NCI-H1436 treated with DMSO at 0.1 percent for 48 hours (cell line): Measurements from ENCODE around the gene ANKLE1.

Experiments
- DNase-seq: peaks from one replicate; lab custom pipeline; 2025; lab: John Stamatoyannopoulos, UW

Gene ANKLE1

GRCh38 chr19:17281391-17282304 lies at the start of gene ANKLE1:
TSS of gene ANKLE1 (plus strand) at chr19:17281901. CDS start at chr19:17281921, 20 bp downstream.
- DNase-seq: no peak

- no peak for DNase-seq
Observed at GRCh38 chr19:17232258-17232657, 49.4 kb upstream of the ANKLE1 start.

- DNase-seq: no peak
Observed at GRCh38 chr19:17234911-17235299, 46.8 kb upstream of the ANKLE1 start.

- no peak for DNase-seq
Observed at GRCh38 chr19:17235300-17235970, 46.3 kb upstream of the ANKLE1 start.

- no peak for DNase-seq
Observed at GRCh38 chr19:17235971-17236777, 45.5 kb upstream of the ANKLE1 start.

- DNase-seq: no peak
Observed at GRCh38 chr19:17236811-17237543, 44.7 kb upstream of the ANKLE1 start.

- no peak for DNase-seq
Observed at GRCh38 chr19:17237747-17238706, 43.7 kb upstream of the ANKLE1 start.

GRCh38 chr19:17240062-17240752 lies 41.5 kb upstream of the ANKLE1 start:
- DNase-seq: no peak

GRCh38 chr19:17240826-17241399 lies 40.8 kb upstream of the ANKLE1 start:
- DNase-seq: no peak

- DNase-seq: no peak
Observed at GRCh38 chr19:17242431-17243208, 39.1 kb upstream of the ANKLE1 start.

- no peak for DNase-seq
Observed at GRCh38 chr19:17243211-17243829, 38.4 kb upstream of the ANKLE1 start.

GRCh38 chr19:17243830-17244617 lies 37.7 kb upstream of the ANKLE1 start:
- DNase-seq: no peak

- no peak for DNase-seq
Observed at GRCh38 chr19:17244618-17245534, 36.8 kb upstream of the ANKLE1 start.

GRCh38 chr19:17245535-17245984 lies 36.1 kb upstream of the ANKLE1 start, which contains the start of gene NR2F6:
TSS of gene NR2F6 (minus strand) at chr19:17245919. CDS start at chr19:17245220, 699 bp downstream.
- DNase-seq: no peak

- no peak for DNase-seq
Observed at GRCh38 chr19:17246681-17247425, 34.8 kb upstream of the ANKLE1 start.
